ENCODE measurements around the gene INSM1. TPM values are rescaled to one million over a fixed set of nuclear protein-coding genes. Genes with fewer than 3 reads are reported as not detected.

INSM1 gene
- total RNA-seq, 1 donor from 2014 or later, result not detected

DNA sequence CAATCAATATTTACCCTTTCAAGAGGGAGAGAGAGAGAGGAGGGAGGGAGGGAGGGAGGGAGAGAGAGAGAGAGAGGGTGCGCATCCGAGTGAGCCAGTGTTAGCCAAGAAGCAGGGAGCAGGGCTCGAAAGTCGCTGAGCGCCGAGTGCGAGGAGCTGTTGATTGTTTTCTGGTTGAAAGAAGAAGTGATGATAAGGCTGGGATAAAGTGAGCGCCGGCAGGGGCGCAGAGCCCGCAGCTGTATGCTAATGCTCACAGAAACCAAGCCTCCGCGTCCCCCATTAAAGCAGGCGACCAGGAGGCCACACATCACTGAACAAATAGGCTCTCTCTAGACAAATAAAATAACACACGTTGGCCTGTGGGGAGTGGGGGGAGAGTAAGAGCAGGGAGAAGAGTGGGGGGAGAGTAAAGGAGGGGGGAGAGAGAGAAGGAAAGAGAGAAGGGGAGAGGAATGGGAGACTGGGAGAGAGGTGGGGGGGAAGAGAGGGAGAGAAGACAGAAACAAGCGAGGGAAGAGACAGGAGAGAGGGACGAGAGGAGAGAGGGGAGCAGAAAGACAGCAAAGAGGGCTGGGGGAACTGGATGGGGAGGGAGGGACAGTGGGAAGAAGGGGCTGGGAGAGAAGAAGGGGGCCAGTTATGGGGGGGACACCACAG is 5.0 kb upstream of the INSM1 start:
- intact Hi-C loops (cut with DNase I), result no loop called here
- Histone ChIP-seq H3K27ac (no peak overlapping the region), H3K4me1 (peaks cover 24% of the 10 kb centered on the region), H3K27me3 (peaks cover 73% of the 10 kb centered on the region), H3K9me3 (no peaks in the 10 kb centered on the region), H3K4me3 (no peak overlapping the region), H3K36me3 (no peaks in the 10 kb centered on the region)
- ATAC-seq (no peak), DNase-seq (no peak)
- TF ChIP-seq, protein P1, sequence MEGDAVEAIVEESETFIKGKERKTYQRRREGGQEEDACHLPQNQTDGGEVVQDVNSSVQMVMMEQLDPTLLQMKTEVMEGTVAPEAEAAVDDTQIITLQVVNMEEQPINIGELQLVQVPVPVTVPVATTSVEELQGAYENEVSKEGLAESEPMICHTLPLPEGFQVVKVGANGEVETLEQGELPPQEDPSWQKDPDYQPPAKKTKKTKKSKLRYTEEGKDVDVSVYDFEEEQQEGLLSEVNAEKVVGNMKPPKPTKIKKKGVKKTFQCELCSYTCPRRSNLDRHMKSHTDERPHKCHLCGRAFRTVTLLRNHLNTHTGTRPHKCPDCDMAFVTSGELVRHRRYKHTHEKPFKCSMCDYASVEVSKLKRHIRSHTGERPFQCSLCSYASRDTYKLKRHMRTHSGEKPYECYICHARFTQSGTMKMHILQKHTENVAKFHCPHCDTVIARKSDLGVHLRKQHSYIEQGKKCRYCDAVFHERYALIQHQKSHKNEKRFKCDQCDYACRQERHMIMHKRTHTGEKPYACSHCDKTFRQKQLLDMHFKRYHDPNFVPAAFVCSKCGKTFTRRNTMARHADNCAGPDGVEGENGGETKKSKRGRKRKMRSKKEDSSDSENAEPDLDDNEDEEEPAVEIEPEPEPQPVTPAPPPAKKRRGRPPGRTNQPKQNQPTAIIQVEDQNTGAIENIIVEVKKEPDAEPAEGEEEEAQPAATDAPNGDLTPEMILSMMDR (IDR thresholded peaks at IDR 0.05), result no peak

DNA sequence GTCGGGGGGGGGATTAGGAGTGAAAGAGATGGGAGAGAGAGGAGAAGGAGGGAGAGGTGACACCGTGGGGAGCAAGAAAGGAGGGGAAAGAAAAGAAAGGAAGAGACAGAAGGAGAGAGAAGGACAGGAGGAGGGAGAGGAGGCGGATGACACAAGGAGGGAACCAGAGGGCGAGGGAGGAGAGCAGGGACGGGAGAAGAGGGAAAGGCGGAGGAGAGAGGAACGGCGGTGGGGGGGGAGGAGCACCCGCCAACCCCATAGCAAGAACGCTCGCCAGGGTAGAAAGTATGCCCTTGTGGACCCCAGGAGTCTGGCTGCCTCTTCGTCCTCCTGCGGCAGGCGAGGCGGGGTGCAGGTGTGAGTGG is 4.5 kb upstream of the INSM1 start:
- ATAC-seq (no peak), DNase-seq (no peak)
- H3K4me3 ChIP-seq, result no peak overlapping the region
- H3K36me3 ChIP-seq, result no peaks in the 10 kb centered on the region
- TF ChIP-seq, protein P1 (IDR thresholded peaks at IDR 0.05), result no peak
- H3K9me3 ChIP-seq, result no peaks in the 10 kb centered on the region
- H3K27me3 ChIP-seq, result peaks cover 73% of the 10 kb centered on the region
- H3K4me1 ChIP-seq, result peaks cover 24% of the 10 kb centered on the region
- H3K27ac ChIP-seq, result no peak overlapping the region
- intact Hi-C loops (cut with DNase I), result no loop called here

DNA sequence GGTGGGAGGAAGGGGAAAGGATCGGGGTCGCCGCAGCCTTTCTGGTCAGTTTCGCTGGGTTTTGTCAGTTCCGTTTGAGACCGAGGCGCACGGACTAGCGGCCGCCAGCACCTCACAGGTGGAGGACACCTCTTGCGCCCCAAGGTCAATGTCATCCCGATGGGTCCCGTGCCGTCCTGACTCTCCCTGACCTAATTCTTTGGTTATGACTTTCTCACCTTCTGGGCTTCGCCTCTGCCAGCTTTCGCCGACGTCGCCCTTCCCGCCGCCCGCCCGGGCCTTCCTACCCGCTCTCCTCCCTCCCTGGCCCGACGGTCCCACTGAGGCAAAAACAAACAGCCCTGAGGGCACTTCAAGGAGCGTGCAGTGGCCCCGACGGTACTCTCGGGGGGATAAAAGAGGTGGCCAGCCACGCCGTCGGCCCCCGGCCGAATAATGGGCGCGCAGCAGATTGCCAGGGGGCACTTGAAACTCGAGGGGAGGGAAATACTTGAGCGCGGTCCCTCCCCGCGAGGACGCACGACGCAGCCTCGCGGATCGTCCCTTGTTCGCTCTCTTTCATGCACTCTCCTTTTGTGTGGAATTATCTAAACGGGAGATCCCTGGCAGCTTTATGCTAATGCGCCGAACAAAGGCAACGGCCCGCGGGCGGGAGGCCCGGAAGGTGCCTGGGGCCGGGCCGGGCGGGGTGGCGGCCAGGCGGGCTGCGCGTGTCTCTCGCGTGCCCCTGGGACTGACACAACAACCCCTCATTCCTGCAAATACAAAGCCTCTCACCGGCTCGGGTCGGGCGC is 3.9 kb upstream of the INSM1 start:
- H3K27me3 ChIP-seq, result peaks cover 76% of the 10 kb centered on the region
- H3K4me3 ChIP-seq, result no peak overlapping the region
- intact Hi-C loops (cut with DNase I), result no loop called here
- H3K4me1 ChIP-seq, result peaks cover 24% of the 10 kb centered on the region
- ATAC-seq (no peak), DNase-seq (no peak)
- no peak overlapping the region for H3K27ac ChIP-seq
- no peaks in the 10 kb centered on the region for H3K9me3 ChIP-seq
- TF ChIP-seq, protein P1 (IDR thresholded peaks at IDR 0.05), result no peak
- no peaks in the 10 kb centered on the region for H3K36me3 ChIP-seq

DNA sequence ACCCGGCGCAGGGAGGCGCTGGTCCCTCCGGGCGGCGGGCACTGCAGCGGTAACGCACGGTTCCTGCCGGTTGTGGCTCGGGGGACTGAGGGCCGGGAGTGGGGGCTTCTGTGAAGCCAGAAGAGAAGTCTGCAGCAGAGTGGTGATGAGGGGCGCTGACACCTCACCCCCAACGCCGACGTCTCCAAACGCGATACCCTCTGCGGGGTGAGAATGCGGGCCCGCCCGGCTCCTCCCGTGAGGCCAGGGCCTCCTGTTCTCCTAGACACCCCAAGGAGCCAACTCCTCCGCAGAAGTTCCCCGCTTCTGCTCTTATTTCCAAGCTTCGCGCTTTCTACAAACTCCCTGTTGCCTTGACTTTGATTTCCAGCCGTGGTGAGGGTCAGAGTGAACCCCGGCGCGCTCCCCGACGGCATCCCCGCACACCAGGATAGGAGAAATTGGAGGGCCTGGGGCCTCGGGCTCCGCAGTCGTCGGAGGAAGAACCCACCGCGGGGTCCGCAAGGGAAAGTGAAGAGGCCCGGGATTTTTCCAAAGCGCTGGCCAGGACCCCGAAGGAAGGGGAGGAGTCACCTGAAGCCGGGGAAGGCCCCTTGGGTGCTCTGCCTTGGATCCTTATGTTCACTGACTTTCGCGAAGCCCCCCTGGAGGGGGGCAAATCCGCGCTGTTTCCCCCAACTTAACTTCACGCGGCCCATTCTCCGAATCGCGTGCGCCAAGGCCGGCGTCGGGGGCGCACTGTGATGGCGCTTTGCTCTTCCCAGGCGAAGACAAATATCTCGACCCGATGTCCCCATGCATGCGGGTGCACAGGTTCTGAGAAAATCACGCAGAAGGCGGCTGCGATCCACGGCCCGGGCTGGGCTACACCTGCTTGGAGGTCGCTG is 3.1 kb upstream of the INSM1 start:
- DNase-seq, result no peak
- Histone ChIP-seq H3K36me3 (no peaks in the 10 kb centered on the region), H3K27ac (no peak overlapping the region), H3K4me1 (peaks cover 24% of the 10 kb centered on the region), H3K4me3 (no peak overlapping the region), H3K9me3 (no peaks in the 10 kb centered on the region), H3K27me3 (peaks cover 80% of the 10 kb centered on the region)
- intact Hi-C loops (cut with DNase I), result no loop called here
- TF ChIP-seq, protein P1 (IDR thresholded peaks at IDR 0.05), result no peak
- ATAC-seq, result no peak

DNA sequence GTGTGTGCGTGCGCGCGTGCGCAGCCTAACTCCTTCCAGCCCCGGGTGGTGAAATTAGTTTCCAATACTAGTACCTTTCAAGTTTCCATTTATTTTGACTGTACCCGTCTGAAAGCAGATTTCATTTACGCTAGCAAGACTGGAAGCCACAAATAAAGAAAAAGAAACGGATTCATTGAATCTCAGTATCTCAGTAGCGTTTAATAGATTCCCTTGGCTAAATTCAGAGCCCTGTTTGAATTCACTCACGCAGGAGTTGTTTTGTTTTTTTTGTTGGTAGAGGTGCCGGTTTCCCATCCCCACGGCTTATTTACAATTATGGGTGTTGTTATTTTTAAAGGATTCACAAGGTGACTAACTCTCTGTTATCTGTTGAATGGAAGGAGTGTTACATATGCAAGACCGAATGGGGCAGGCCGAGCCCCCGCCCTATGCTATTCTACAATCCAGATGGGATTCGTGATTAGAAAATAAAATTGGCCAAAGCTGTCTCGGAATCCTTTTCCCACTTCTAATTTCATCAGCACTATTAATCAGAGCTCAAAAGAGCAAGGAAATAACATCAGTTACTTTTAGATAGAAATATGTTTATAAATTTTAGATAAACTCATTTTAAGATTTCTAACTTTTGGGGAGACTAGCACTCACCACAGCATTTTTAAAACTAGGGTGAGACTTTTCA is 2.3 kb upstream of the INSM1 start:
- Histone ChIP-seq H3K27ac (no peak overlapping the region), H3K4me3 (no peak overlapping the region), H3K4me1 (peaks cover 17% of the 10 kb centered on the region), H3K9me3 (no peaks in the 10 kb centered on the region), H3K36me3 (no peaks in the 10 kb centered on the region), H3K27me3 (peaks cover 87% of the 10 kb centered on the region)
- intact Hi-C loops (cut with DNase I), result no loop called here
- ATAC-seq (no peak), DNase-seq (no peak)
- TF ChIP-seq, protein P1 (IDR thresholded peaks at IDR 0.05), result no peak
